Measurements from ENCODE around the gene LIPG.

GRCh38 chr18:49524951-49525350, 36.9 kb upstream of the LIPG start:
- TF ChIP-seq CTCF (IDR thresholded peaks at IDR 0.05): no peak
- no peak for TF ChIP-seq POLR2A (IDR thresholded peaks at IDR 0.05)

Data from esophagus squamous epithelium (tissue), 4 donors.